ENCODE results near the gene EXTL1. TPM values are rescaled to one million over a fixed set of nuclear protein-coding genes. Genes with fewer than 3 reads are reported as not detected.

Gene EXTL1
- polyA plus RNA-seq, 1 donor (not counting 4 experiments of a cell fraction or from before 2014, with no cell fraction given), result 0.13 TPM

DNA sequence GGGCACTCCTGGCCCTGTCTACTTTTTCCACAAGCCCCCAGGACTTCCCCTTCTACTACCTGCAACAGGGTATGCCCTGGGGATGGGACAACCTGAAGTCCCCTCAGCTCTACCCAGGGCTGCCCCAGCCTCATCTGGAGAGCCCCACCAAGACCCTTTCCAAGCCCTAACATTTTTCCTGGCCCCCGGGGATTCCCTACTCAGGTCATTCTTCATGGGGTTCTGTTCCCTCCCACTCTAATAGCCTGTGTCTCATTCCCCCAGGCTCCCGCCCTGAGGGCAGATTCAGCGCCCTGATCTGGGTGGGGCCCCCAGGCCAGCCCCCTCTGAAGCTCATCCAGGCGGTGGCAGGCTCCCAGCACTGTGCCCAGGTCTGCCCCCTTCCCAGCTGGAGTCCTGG, 9.6 kb downstream of the EXTL1 start:
- Histone ChIP-seq H4K20me1 (ENCODE audit: control insufficient read depth, extremely low read depth, insufficient read depth, low read length) (no peaks in the 10 kb centered on the region), H3K36me3 (ENCODE audit: control insufficient read depth in 2 of 2, extremely low read depth in 1 of 2, insufficient read depth in 2 of 2, low read length in 2 of 2) (no peaks in the 10 kb centered on the region), H3K4me2 (ENCODE audit: control insufficient read depth, extremely low read depth, insufficient read depth, low read depth, low read length) (no peak overlapping the region), H3K27ac (ENCODE audit: control insufficient read depth, insufficient read depth, low read length) (no peak overlapping the region), H3K9ac (ENCODE audit: control insufficient read depth, extremely low read depth, insufficient read depth, low read length) (no peak overlapping the region), H3K9me1 (ENCODE audit: control insufficient read depth, extremely low read depth, insufficient read depth, low read length) (no peaks in the 10 kb centered on the region), H3K79me2 (ENCODE audit: control insufficient read depth, insufficient read depth, low read length) (no peaks in the 10 kb centered on the region), H3K4me3 (ENCODE audit: control insufficient read depth in 2 of 3, extremely low read depth in 1 of 3, insufficient read depth in 2 of 3, low read depth in 1 of 3, low read length in 3 of 3) (no peak overlapping the region), H2AFZ (ENCODE audit: control insufficient read depth, low read length) (no peak overlapping the region), H3K9me3 (ENCODE audit: control insufficient read depth, low read depth, low read length) (no peaks in the 10 kb centered on the region), H3K4me1 (ENCODE audit: control insufficient read depth, extremely low read depth, insufficient read depth, low read length) (peaks cover 7% of the 10 kb centered on the region), H3K27me3 (ENCODE audit: control insufficient read depth, extremely low read depth, insufficient read depth, low read length) (no peaks in the 10 kb centered on the region)
- dilution Hi-C loops (cut with MboI; ENCODE audit: extremely low pct_ligation_motif_present, low sequenced_read_pairs), result no loop called here
- no peak for TF ChIP-seq EZH2 (IDR thresholded peaks at IDR 0.05; ENCODE audit: low read length)
- TF ChIP-seq, protein P1, sequence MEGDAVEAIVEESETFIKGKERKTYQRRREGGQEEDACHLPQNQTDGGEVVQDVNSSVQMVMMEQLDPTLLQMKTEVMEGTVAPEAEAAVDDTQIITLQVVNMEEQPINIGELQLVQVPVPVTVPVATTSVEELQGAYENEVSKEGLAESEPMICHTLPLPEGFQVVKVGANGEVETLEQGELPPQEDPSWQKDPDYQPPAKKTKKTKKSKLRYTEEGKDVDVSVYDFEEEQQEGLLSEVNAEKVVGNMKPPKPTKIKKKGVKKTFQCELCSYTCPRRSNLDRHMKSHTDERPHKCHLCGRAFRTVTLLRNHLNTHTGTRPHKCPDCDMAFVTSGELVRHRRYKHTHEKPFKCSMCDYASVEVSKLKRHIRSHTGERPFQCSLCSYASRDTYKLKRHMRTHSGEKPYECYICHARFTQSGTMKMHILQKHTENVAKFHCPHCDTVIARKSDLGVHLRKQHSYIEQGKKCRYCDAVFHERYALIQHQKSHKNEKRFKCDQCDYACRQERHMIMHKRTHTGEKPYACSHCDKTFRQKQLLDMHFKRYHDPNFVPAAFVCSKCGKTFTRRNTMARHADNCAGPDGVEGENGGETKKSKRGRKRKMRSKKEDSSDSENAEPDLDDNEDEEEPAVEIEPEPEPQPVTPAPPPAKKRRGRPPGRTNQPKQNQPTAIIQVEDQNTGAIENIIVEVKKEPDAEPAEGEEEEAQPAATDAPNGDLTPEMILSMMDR (optimal IDR thresholded peaks at IDR 0.05 in 1 of 3, IDR thresholded peaks at IDR 0.05 in 1 of 3, conservative IDR thresholded peaks at IDR 0.05 in 1 of 3; ENCODE audit: extremely low read depth in 1 of 3, insufficient read depth in 2 of 3, low read length in 3 of 3), result no peak
- DNase-seq (ENCODE audit: low read depth, low spot score) (no peak), FAIRE-seq (no peak)

DNA sequence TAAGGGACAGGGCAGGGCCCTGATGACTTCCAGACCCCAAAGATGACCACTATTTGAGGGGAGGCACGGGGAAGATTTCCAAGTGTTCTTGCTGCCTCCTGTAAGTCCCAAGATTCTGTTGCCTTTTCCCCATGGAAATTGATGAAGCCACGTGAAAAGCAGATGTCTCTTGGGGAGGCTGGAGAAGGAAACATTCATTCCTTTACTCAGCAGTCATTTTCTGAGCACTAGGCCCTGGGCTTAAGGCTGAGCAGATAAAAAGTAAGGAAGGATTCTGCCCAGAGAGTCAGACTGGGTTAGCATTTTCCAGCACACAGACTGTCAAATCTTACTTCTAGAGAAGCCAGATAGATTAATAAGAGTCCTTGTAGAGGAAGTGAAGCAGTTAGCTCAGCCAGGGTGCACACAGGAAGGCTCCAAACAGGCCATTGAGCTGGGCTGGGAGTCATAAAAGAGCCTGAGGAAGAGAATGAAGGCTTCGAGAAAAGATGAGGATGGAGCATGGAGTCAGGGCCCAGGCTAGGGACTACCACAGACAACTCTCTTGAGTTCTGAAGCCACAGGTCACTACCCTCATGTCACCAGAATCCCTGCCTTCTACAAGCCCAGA, 10.1 kb downstream of the EXTL1 start:
- dilution Hi-C loops (cut with MboI; ENCODE audit: extremely low pct_ligation_motif_present, low sequenced_read_pairs), result no loop called here
- no peak overlapping the region for H3K27ac ChIP-seq (ENCODE audit: control insufficient read depth, insufficient read depth, low read length)
- DNase-seq (ENCODE audit: low read depth, low spot score), result no peak

More for the DNA sequence above, 10.1 kb downstream of the EXTL1 start:
- H3K79me2 ChIP-seq (ENCODE audit: control insufficient read depth, insufficient read depth, low read length), result no peaks in the 10 kb centered on the region
- no peak overlapping the region for H3K4me2 ChIP-seq (ENCODE audit: control insufficient read depth, extremely low read depth, insufficient read depth, low read depth, low read length)
- no peak for FAIRE-seq
- no peak overlapping the region for H3K9ac ChIP-seq (ENCODE audit: control insufficient read depth, extremely low read depth, insufficient read depth, low read length)
- no peak overlapping the region for H2AFZ ChIP-seq (ENCODE audit: control insufficient read depth, low read length)
- no peaks in the 10 kb centered on the region for H3K36me3 ChIP-seq (ENCODE audit: control insufficient read depth in 2 of 2, extremely low read depth in 1 of 2, insufficient read depth in 2 of 2, low read length in 2 of 2)
- no peaks in the 10 kb centered on the region for H3K9me3 ChIP-seq (ENCODE audit: control insufficient read depth, low read depth, low read length)
- H3K4me3 ChIP-seq (ENCODE audit: control insufficient read depth in 2 of 3, extremely low read depth in 1 of 3, insufficient read depth in 2 of 3, low read depth in 1 of 3, low read length in 3 of 3), result no peak overlapping the region
- no peaks in the 10 kb centered on the region for H3K9me1 ChIP-seq (ENCODE audit: control insufficient read depth, extremely low read depth, insufficient read depth, low read length)
- peaks cover 10% of the 10 kb centered on the region for H3K4me1 ChIP-seq (ENCODE audit: control insufficient read depth, extremely low read depth, insufficient read depth, low read length)
- no peaks in the 10 kb centered on the region for H3K27me3 ChIP-seq (ENCODE audit: control insufficient read depth, extremely low read depth, insufficient read depth, low read length)
- TF ChIP-seq EZH2 (IDR thresholded peaks at IDR 0.05; ENCODE audit: low read length), result no peak
- TF ChIP-seq, protein P1 (optimal IDR thresholded peaks at IDR 0.05 in 1 of 3, IDR thresholded peaks at IDR 0.05 in 1 of 3, conservative IDR thresholded peaks at IDR 0.05 in 1 of 3; ENCODE audit: extremely low read depth in 1 of 3, insufficient read depth in 2 of 3, low read length in 3 of 3), result no peak
- no peaks in the 10 kb centered on the region for H4K20me1 ChIP-seq (ENCODE audit: control insufficient read depth, extremely low read depth, insufficient read depth, low read length)
